Kidney epithelial cell (primary cell): ENCODE measurements around the gene FILIP1. TPM values are rescaled to one million over a fixed set of nuclear protein-coding genes. Genes with fewer than 3 reads are reported as not detected.

Source experiments
- DNase-seq: peaks from one replicate; pipeline ENCODE4 v3.0.0-alpha.2; 2010; ENCODE audit warnings: low read depth
- H3K27me3 ChIP-seq: 2 replicates; pipeline ENCODE4 v1.6.0; 2011; ENCODE audit warnings: low read length; ENCODE audit not compliant: control insufficient read depth, insufficient read depth
- H3K36me3 ChIP-seq: 2 replicates; pipeline ENCODE4 v1.5.1; 2011; ENCODE audit warnings: low read length; ENCODE audit not compliant: control insufficient read depth, insufficient read depth
- H3K4me3 ChIP-seq: 2 replicates; pipeline ENCODE4 v1.5.1; 2011; ENCODE audit warnings: low read depth, mild to moderate bottlenecking, control low read depth, low read length
- CTCF ChIP-seq: IDR thresholded peaks from 2 replicates; pipeline ENCODE4 v1.5.1; 2011; ENCODE audit warnings: mild to moderate bottlenecking, moderate library complexity, low read length, control low read depth, inconsistent platforms; ENCODE audit not compliant: insufficient read depth, poor library complexity, severe bottlenecking
- total RNA-seq: library from RNA; depleted of rRNA; stranded (reverse); fragments of >200 nt; gene quantifications from 2 replicates; pipeline ENCODE4 v1.2.3, GENCODE V29; 2015

FILIP1 gene
- total RNA-seq, 1 donor from 2014 or later, result 0.04 TPM

DNA sequence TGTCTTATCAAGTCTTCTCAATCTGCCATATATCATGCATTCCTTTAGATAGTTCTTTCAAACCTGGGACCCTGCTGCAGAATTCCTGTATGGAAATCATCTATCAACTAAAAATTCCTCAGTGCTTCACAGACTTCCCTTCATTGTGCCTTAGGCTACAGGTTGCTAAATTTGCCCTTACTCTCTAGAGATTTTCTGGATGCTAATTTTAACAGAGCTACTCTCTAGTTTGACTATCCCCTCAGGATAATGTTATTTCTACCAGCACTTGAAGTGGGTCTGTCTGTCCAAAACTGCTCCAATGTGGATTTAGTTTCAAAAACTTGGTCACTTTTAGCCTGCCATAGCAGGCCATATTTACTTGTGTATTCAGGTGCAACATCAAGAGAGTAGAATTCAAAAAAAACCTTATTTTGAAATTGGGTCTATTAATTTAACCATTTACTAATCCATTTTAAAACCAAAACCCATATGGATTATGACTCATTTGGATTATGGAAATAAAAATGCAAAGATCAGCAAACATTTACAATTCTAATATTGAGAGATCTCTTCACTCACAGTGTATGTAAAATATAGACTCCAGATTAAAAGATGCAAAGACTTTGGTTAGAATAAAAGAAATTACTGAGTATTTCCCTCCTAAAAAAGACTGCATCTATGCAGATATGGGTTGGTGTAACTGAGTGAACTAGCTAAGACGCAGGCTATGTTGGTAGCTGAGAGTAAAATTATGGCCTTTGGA is 236.1 kb downstream of the FILIP1 start:
- DNase-seq, result no peak
- TF ChIP-seq CTCF, result no peak
- Histone ChIP-seq H3K36me3 (no peaks in the 10 kb centered on the region), H3K4me3 (no peak overlapping the region), H3K27me3 (no peaks in the 10 kb centered on the region)

- Histone ChIP-seq H3K4me3 (no peak overlapping the region), H3K27me3 (no peaks in the 10 kb centered on the region), H3K36me3 (no peaks in the 10 kb centered on the region)
- TF ChIP-seq CTCF, result no peak
- DNase-seq, result no peak
Observed at GRCh38 chr6:75250552-75250951, 243.0 kb downstream of the FILIP1 start.

GRCh38 chr6:75249837-75250236 is 243.8 kb downstream of the FILIP1 start:
- H3K27me3 ChIP-seq, result no peaks in the 10 kb centered on the region
- no peak for DNase-seq
- H3K36me3 ChIP-seq, result no peaks in the 10 kb centered on the region
- TF ChIP-seq CTCF, result no peak
- no peak overlapping the region for H3K4me3 ChIP-seq

DNA sequence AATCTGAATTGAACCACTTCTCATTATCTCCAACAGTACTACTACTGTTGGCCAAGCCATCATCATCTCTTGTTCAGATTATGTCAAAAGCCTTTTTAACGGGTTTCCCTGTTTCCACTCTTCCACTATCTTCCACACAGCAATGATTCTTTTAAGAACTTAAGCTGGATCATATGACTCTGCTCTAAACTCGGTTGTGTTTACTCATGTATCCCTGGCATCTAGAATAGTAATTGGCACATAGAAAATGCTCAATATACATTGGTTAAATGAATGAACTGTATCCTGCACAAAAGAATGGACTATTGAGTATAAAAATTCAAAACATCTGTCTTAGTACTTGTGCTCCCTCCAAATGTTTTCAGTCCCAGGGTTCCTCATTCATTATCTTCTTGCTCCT is 247.2 kb downstream of the FILIP1 start:
- Histone ChIP-seq H3K27me3 (no peaks in the 10 kb centered on the region), H3K36me3 (no peaks in the 10 kb centered on the region), H3K4me3 (no peak overlapping the region)
- DNase-seq, result no peak
- TF ChIP-seq CTCF, result no peak

- no peak for DNase-seq
- H3K36me3 ChIP-seq, result no peaks in the 10 kb centered on the region
- no peaks in the 10 kb centered on the region for H3K27me3 ChIP-seq
- TF ChIP-seq CTCF, result no peak
- H3K4me3 ChIP-seq, result peak overlapping the region; percentile 62
Observed at GRCh38 chr6:75244063-75244584, 249.5 kb downstream of the FILIP1 start.

DNA sequence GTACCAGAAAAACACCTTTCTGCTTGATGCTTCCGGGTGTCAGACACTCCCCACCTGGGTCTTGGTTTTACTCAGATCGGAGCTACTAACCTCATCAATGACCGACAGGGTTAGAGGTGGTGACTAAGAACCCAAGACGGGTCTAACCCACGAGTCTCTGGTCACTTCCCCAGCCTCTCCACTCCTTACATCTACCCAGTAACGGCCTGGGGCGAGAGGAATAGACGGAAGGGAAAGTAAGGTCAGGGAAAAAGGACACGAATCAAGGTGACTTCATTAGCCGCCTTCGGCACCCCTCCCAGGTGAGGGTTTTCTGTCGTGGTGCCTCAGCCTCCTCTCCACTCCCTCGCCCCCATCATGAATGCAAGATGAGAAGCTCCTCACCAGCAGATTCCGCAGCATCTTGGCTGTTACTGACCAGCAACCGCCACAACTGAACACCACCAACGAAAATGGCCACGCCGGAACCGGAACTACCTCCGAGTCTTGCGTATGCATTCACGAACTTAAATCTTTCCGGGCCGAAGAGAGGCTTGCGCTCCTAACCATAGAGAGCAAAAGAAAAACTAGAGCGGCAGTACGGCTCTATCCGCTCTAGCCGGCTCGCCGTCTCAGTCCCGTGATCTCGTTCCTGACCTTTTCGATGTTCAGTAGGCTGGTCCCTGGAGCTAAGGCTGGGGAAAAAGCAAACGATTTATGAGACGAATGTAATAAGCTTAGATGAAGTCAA is 250.1 kb downstream of the FILIP1 start, which contains the start of gene COX7A2:
COX7A2 (minus strand) TSS at position 469 of the 730 bp plus-strand sequence; CDS start at position 402, 67 bp downstream.
- no peaks in the 10 kb centered on the region for H3K36me3 ChIP-seq
- TF ChIP-seq CTCF, result no peak
- DNase-seq, result peak; percentile 97
- peak within 1 kb of the TSS; percentile 62 for H3K4me3 ChIP-seq
- no peaks in the 10 kb centered on the region for H3K27me3 ChIP-seq
